HG03025 (cell line): ENCODE measurements around the gene FHL3.
A peak's percentile ranks its signal among the peaks of the same experiment; 100 is the strongest.

Experiments used
- ATAC-seq: cut with Tn5 transposase; IDR thresholded peaks from one replicate; pipeline ENCODE4 v1.9.1; 2021; ENCODE audit warnings: mild to moderate bottlenecking, moderate library complexity; ENCODE audit not compliant: unreplicated experiment, low FRiP score

FHL3 gene, protein sequence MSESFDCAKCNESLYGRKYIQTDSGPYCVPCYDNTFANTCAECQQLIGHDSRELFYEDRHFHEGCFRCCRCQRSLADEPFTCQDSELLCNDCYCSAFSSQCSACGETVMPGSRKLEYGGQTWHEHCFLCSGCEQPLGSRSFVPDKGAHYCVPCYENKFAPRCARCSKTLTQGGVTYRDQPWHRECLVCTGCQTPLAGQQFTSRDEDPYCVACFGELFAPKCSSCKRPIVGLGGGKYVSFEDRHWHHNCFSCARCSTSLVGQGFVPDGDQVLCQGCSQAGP

DNA sequence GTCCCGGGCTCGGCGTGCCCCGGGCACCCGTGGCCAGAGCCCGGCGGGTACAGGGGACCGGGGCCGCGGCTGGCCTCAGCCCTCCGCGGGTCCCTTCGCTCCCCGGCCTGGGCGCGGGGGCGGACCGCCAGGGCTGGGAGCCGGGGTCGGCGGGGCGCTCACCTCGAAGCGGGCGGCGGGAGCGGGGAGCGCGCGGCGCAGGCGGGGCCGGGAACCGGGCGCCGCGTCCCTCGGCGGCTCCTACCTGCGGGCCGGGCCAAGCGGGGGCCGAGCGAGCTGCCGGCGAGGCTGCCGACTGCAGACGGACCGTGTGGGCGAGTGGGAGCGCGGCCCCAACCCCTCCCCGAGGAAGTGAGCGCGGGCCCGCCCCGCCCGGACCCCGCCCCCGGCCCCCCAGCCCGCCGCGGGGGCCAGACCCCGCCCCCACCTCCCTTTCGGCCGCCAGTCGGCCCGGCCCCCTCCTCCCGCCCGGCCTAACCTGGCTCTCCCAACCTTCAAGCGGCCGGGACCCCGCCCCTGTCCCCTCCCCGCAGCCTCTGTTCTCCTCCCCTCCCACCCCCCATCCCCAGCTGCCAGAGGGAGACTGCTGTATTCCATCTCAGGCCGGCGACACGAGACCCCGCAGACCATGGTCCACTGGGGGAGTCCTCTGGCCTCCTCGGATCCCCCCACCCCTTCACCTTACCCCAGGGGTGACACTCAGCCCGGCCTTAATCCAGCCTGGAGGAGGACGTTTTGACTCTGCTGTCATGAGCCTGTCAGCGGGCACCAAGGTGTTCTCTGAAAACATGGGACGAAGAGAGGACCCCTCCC is at the start of gene FHL3:
TSS of gene FHL3 (minus strand) at position 320 of the 813 bp plus-strand sequence. CDS start 6,102 bp downstream, outside the sequence.
- no peak for ATAC-seq

DNA sequence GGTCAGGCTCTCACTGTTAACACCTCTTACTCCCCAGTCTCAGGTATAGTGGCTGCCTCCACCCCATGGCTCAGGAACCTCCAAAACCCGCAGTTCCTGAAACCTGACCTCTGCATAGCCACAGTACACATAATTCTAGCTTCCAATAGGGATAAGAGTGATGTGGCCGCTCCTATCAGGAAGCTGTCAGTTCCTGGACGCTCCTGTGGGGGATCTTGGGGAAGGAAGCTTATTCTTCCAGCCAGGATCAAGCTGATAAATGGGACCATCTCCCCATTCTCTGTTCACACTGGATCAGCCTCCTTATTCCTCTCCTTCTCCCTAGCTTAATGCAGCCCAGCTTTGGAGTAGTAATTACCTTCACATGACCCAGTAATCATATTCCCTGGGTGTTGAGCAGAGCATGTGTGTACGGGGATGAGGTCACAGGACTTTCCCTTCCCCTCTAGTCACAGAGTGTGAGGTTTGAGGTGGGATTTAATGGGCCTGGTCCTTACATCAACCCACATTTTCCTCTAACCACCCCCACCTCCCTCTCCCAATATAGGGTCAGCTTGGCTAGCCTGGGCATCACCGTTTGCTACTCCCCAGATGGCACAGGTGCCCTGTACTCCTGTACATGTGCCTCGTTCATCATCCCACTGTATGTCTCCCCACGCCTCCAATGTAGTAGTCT is 48.2 kb upstream of the FHL3 start:
- no peak for ATAC-seq

DNA sequence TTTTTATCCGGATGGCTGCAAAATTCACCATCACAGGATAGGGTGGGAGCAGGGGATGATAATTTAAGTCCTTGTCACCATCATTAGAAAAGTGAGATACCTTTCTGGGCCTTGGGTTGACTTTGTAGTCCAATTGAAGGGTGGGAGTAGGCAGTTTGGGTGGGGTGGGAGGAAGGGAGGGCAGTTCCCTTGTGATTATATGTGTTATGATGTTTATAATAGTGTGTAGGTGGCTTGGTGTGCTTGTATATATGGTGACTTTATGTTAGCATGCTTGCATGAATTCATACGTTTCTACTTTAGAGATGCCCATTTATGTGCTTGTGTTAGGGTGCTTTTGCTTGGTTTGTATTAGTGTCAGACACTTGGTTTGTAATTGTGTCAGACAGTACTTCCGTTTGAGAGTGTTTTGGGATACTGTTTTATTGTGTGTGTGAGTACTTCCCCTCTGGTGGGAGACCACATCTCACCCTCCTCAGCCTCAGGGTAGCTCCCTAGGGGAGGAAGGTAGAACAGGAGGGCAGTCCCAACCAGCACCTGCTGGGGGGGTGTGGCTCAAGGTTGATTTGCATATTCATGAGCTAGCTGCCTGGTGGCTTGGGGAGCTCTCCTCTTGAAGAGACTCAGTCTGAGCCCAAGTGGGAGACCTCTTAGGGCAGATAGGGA is 47.6 kb upstream of the FHL3 start:
- no peak for ATAC-seq

DNA sequence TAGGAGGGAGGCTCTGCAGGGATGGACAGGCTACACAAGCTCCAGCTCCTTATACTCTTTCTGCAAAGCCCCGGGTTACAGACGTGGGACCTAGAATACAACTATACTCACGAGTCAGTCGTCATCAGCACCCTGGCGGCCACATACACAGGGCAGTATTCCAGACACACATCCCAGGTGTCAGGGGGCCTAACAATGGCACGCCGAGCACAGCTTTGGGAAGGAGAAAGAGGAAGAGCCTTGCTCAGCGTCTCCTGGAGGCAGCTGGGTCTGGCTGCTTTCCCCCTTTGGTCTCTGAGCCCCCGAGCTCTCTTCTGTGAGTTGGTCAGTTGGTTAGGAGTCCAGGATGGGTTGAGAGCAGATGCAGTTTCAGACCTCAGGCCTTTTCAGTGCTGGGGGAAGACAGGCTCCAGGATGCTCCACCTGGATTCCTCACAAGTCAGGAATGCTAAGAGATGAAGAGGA is 45.8 kb upstream of the FHL3 start:
- no peak for ATAC-seq

DNA sequence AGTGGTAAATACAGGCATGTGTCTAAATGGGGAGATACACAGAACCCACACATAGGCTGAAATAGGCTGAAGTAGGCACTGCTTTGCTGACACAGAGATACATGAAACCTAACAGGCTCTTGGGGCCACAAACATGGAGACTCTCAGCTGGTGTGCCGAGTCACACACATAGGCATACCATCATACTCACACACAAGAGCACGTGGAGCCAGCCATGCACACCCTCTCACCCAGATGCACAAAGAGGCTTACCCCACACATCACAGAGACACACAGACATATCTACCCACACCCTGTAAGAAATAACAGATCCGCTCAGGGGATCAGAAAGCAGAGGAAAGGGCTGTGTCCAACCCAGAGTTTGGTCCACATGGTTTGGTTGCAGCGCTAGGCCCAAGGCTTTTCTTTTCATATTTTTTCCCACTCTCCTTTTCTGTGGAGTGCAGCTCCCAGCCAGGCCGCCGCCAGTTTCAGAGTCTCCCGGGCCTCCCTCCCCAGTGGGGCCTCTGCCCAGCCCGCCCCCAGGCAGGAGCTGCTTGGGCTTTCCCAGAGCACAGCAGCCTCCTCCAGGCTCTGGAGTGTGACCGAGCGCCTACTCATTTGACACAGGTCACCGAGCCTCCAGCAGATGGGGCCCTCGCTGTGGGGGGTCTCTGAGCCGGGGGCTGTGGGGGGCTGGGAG is 45.2 kb upstream of the FHL3 start:
- ATAC-seq = no peak

DNA sequence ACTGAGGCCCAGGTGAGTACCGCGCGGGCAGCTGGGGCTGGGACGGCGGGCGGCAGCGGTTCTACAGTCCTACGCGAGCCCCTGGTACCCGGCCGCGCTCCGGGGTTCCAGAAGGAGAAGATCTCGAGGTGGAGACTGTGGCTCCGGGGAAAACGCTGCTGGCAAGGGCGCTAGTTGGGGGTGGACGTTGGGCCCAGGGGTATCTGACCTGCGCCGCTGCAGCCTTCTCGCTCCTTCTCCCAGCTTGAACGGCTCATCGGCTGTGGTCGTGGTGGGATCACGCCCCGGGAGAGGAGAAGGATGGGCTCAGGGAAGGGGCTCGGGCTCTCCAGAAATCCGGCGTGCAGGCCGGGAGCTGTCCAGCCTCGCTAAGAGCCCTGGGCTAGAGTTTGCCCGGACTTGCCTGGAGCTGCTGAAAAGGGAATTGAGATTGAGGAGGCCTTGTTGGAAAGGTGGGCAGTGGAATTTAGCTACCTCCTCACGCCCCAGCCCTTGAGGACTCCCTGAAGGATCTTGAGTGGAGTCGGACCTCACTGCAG is 42.4 kb upstream of the FHL3 start:
- ATAC-seq = no peak

DNA sequence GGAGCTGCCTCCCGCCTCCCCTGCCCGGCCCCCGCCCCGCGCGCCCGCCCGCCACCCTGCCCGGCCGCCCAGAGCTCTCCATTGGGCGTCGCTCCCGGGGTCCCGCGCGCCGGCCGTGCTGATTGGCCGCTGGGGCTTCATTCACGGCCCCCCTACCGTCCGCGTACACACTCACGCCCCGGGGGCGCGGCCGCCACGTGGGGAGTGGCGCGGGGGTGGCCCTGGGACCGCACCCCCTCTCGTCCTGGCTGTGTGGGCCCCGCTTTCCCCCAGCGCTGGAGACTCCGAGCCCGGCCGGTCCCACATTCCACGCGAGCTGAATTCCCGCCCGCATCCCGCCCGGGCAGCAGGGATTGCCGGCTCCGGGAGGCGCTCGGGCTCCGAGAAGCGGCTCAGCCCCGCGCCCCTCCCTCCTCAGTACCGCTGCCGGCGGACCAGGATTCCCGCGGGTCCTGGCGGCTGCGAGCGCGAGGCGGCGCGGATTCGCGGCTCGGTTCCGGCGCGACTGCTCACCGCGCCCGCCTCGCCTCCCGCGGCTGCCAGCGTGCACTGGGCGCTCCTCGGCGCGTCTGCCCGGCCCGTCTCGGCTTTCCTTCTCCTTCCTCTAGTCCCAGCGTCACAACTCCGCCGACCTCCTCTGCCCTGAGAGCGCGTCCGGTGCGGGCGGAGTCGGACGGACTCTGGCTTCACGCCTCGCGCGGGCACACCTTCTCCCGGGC is 41.7 kb upstream of the FHL3 start:
- peak; percentile 58 for ATAC-seq

DNA sequence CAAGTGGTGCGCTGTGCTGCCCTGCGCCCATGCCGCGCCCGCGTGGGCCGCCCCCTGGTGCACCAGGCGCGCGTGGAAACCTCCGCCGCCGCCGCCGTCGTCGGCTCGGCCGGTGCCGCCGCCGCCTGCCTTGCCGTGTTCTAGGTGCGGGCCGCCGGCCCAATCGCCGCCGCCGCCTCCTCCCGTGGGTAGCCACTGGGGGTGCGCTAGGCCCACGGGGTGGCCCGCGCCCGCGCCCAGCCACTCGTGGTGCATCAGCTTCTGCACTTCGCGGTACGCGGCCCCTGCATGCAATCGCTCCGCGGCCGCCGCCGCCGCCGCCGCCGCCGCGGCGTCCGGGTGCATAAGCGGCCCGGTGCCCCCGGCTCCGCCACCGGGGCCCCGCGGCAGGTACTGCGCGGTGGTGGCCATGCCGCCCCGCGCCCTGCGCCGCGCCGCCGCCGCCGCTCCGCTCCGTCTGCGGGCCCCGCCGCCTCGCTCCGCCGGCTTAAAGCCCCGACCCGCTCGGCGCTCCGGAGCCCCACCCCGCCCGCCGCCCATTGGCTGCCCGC is 41.1 kb upstream of the FHL3 start, which contains the start of gene POU3F1:
TSS of gene POU3F1 (minus strand) at position 461 of the 551 bp plus-strand sequence. CDS start at position 411, 50 bp downstream.
- ATAC-seq = peak; percentile 8

DNA sequence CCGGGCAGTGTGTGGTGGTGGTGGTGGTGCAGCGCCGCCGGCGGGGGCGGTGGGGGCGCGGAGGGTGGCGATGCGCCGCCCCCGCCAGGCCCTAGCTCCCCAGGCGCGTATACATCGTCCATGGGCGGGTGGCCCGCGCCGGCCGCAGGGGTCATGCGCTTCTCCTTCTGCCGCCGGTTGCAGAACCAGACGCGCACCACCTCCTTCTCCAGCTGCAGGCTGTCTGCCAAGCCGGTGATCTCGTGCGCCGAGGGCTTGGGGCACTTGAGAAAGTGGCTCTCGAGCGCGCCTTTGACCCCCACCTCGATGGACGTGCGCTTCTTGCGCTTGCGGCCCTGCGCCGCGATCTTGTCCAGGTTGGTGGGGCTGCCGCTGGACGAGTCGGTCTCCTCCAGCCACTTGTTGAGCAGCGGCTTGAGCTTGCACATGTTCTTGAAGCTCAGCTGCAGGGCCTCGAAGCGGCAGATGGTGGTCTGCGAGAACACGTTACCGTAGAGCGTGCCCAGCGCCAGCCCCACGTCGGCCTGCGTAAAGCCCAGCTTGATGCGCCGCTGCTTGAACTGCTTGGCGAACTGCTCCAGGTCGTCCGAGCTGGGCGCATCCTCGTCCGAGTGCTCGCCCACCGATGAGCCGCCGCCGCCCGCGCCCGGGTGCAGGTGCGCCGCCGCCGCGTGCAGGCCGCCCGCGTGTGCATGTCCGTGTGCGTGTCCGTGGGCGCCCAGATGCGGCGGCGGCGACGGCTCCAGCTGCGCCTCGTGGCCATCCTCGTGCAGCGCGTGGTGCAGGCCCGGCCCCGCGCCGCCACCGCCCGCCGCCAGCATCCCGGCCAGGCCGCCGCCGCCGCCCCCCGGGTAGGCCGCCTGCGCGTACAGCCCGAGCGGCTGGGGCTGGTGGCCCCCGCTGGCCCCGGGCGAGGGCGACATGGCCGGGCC is 40.4 kb upstream of the FHL3 start:
- ATAC-seq = peak; percentile 16

DNA sequence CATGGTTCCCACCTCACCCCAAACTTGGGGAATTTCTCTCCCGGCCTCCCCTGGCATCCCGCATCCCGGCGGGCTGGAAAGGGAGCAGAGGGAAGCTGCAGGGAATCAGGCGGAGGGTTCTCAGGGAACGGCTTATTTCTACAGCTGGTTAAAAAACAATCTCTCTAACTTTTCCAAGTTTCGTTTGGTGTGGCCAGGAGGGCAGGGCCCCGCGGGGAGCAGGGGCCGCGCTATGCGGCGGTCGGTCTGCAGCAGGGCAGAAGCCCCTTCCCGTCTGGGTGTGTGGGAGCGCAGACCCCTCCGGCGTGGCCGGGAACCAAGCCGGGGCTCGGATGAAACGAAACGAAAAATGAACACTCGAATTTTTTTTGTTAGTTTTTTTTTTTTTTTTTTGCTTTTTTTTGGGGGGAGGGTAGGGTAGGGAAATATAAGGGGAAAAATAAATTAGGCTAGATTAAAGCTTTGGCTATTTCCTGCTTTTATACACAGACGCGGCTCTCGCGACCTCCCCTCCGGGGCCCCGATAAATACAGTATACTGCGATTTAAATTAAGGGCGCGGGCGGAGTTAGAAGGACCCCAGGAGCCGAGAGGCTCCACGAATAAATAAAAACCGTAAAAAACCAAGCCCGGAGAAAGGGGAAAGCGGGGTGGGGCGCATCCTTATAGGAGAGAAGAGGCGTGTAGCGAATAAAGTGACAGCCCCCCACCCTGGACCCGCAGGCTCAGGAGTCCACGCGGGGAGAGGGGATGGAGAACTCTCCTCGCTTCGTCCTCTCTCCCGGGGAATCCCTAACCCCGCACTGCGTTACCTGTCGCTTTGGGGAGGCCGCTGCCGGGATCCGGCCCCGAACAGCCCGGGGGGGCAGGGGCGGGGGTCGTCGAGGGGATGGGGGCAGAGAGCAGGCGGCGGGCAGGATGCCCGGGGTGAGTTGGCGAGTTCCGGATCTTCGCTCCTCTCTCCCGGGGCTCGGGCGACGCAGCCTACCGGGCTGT is 39.2 kb upstream of the FHL3 start:
- ATAC-seq = no peak

DNA sequence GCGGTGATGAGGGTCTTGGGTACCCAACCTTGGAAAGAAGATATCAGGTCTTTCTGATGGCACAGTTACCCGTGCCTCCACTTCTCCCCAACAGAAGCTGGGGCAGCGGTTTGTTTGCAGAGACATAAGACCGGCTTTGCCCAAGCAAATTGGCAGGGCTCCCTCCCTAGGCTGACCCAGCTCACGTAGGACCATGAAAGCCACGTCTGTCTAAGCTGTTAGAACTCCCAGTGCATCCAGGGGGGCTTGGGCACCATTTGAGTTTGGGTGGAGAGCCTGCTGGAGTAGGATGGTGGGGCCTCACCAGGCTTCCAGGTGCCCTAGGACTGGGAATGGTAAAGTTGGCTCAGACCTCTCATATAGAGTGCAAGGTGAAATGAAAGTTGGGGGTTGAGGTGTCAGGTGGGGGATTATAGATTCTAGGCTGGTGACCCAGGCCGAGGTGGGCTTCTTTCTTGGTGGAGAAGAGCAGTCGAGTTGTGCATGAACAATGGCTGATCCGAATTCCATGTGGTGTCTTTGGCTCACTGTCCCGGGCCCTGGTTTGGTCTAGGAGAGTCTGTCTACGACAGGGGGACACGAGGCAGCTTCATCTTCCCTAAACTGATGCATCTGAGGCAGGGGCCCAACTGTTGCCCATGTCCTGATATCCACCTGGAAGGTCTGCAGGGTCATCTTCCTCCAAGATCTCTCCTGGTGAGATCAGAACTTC is 37.9 kb upstream of the FHL3 start:
- no peak for ATAC-seq

DNA sequence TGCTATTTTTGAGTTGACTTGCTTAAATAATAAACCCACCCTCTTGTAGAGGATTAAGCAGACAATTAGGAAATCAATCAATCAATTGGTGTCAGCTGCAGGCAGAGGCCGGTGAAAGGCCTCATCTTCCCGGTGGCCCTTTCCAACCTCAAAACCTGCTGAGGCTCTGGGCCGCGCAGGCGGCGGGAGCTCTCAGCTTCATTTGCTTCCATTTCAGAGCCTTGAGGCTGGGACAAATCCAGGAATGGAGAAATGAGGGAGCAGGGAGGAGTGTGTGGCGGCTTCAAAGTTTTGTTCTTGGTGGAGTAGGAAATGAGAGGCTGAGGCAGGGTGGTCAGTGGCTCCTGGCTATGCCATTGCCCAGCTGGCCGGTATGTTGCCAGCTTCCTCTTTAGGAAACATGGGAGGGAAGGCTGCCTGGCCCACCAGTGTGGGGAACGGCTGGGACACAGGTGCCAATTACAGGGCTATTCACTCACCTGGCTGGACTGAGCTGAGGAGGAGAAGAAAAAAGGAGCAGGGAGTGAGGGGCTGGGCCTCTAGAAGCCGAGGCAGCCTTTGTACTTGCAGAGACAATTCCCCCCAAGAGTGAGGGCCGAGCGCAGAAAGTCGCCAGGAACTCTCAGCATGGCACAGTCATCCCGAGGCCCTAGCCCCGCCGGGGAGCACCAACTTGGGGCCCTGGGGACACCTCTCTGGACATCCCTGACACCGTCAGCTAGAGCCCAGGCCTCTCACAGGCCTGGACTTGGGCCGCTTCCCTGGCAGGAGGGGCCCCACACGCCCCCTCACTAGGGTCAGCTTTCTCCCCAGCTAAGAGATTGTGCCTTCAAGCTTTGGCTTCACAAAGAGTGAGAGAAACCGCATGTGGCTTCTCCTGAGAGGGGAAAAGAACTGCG is 36.9 kb upstream of the FHL3 start:
- ATAC-seq = no peak

DNA sequence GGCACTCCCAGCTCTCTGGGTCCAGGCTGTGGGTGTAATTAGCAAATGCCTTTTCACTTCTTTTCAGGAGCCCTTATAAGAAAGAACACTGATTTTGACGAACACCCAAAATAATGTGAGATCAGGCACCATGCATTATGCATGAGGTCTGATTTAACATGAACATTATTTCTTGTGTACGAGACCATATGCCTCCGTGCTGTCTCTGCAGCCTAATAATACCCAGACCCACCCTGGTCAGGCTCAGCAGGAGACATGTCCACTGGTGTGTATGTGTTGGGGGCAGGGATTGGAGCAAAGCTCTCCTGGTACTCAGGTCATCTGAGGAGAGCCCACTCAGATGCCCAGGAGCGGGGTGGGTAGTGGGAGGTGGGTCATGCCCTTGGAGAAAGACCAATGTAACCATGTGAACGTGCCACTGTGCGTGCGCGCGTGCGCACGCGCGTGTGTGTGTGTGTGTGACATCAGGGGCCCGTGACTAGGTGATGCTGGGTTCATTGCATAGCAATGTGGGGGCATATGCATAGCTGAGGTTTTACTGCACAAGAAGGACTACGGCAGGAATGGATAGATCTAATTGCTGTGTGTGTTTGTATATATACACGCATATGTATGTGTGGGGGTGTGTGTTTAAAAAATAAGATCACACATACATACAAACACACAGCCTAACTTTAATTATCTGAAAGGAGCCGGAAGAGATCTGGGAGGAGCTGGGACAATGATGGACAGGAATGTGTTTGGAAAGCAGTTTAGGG is 34.2 kb upstream of the FHL3 start:
- ATAC-seq = no peak

DNA sequence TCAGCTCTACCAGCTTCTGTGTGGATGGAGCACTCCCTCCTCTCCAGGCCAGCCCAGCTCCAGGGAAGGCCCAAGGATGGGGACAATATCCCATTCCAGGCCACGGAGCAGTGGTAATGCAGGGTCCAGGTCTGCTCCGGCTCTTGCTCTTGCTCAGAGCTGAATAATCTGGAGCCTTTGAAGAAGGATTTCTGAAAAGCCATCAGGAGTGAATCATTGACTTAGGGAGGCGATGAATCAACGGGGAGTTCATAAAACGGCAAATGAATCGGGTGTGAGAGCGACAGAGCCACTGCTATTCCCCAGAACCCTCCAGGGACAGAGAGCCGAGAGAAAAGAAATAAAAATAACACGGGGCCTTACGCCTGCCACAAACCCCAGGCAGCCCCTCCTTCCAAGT is 33.5 kb upstream of the FHL3 start:
- no peak for ATAC-seq
